Erythroblast (primary cell): ENCODE data around the gene NDRG4.

ENCODE experiments used
- GATA1 ChIP-seq: IDR thresholded peaks from 2 replicates; pipeline ENCODE4 v1.6.1; 2011; ENCODE audit warnings: low read depth, mild to moderate bottlenecking, control low read depth, low read length, moderate library complexity
- POLR2A ChIP-seq: IDR thresholded peaks from 2 replicates; pipeline ENCODE4 v1.6.1; 2011; ENCODE audit warnings: mild to moderate bottlenecking, low read length

- TF ChIP-seq POLR2A (no peak), GATA1 (no peak)
Observed at GRCh38 chr16:58503863-58504688, 4.1 kb downstream of the NDRG4 start.
